CD14-positive monocyte (primary cell): ENCODE measurements around the gene PKLR. TPM values are rescaled to one million over a fixed set of nuclear protein-coding genes. Genes with fewer than 3 reads are reported as not detected.

Source experiments
- DNase-seq, 3 donors: peaks; one replicate each; pipeline ENCODE4 v3.0.0-alpha.2; 2011 to 2022
- H2AFZ ChIP-seq: 2 replicates; pipeline ENCODE4 v1.6.0; 2012; ENCODE audit warnings: mild to moderate bottlenecking, low read depth, low read length, inconsistent platforms; ENCODE audit not compliant: insufficient read depth, poor library complexity, severe bottlenecking
- H3K27ac ChIP-seq, 2 donors: 1 replicate in 1 of 2; 2 replicates in 1 of 2; pipeline ENCODE4 v1.5.1; 2012 to 2013; ENCODE audit warnings: low read length in 2 of 2, control low read depth in 1 of 2, inconsistent platforms in 1 of 2, low read depth in 1 of 2, mild to moderate bottlenecking in 1 of 2
- H3K27me3 ChIP-seq, 2 donors: one replicate each; pipeline versions ENCODE4 v1.6.0 to v1.6.1; 2011 to 2013; ENCODE audit warnings: low read length in 2 of 2; ENCODE audit not compliant: control insufficient read depth in 2 of 2, insufficient read depth in 2 of 2
- H3K36me3 ChIP-seq, 2 donors: replicated peaks in 1 of 2; 1 replicate in 1 of 2; 2 replicates in 1 of 2; pipeline versions ENCODE4 v1.5.1 to v1.6.1; 2012 to 2013; ENCODE audit warnings: low read length in 2 of 2, control low read depth in 1 of 2, inconsistent platforms in 1 of 2, mild to moderate bottlenecking in 1 of 2; ENCODE audit not compliant: insufficient read depth in 2 of 2, control insufficient read depth in 1 of 2
- H3K4me1 ChIP-seq, 2 donors: 1 replicate in 1 of 2; 2 replicates in 1 of 2; pipeline versions ENCODE4 v1.5.1 to v1.6.1; 2012 to 2013; ENCODE audit warnings: low read length in 2 of 2, control low read depth in 1 of 2, inconsistent platforms in 1 of 2, mild to moderate bottlenecking in 1 of 2, moderate library complexity in 1 of 2; ENCODE audit not compliant: insufficient read depth in 2 of 2, control insufficient read depth in 1 of 2
- H3K4me2 ChIP-seq: replicated peaks from 2 replicates; pipeline ENCODE3; 2012; ENCODE audit warnings: low read length, moderate library complexity, mild to moderate bottlenecking; ENCODE audit not compliant: poor library complexity, severe bottlenecking; ENCODE audit errors: extremely low read depth
- H3K4me3 ChIP-seq, 3 experiments: fragments of 200-600 bp in 1 of 3; sonication (generic) in 1 of 3; replicated peaks in 1 of 3; 1 replicate in 2 of 3; 2 replicates in 1 of 3; pipeline ENCODE4 v1.5.1; 2011 to 2013; ENCODE audit warnings: low read length in 3 of 3, mild to moderate bottlenecking in 3 of 3, control low read depth in 2 of 3, low read depth in 2 of 3, inconsistent platforms in 1 of 3, moderate library complexity in 1 of 3
- H3K79me2 ChIP-seq: 2 replicates; pipeline ENCODE4 v1.6.0; 2012; ENCODE audit warnings: mild to moderate bottlenecking, control low read depth, inconsistent platforms, low read length, moderate library complexity; ENCODE audit not compliant: insufficient read depth
- H3K9ac ChIP-seq: 2 replicates; pipeline ENCODE4 v1.6.0; 2017; ENCODE audit warnings: low read length, mild to moderate bottlenecking; ENCODE audit not compliant: insufficient read depth, poor library complexity, severe bottlenecking
- H3K9me3 ChIP-seq, 2 donors: replicated peaks in 1 of 2; 1 replicate in 1 of 2; 2 replicates in 1 of 2; pipeline versions ENCODE4 v1.5.1 to v1.6.1; 2012 to 2013; ENCODE audit warnings: low read length in 2 of 2, control low read depth in 1 of 2; ENCODE audit not compliant: control insufficient read depth in 1 of 2, insufficient read depth in 1 of 2
- H4K20me1 ChIP-seq: 2 replicates; pipeline ENCODE4 v1.6.0; 2012; ENCODE audit warnings: mild to moderate bottlenecking, low read length, control low read depth, moderate library complexity; ENCODE audit not compliant: insufficient read depth
- H3K27ac Mint-ChIP-seq, 7 donors: one replicate each; pipeline ENCODE4 v1.8.0; 2020; ENCODE audit warnings: mild to moderate bottlenecking in 7 of 7, mixed read lengths in 7 of 7, moderate library complexity in 6 of 7, inconsistent platforms in 2 of 7
- H3K27me3 Mint-ChIP-seq, 3 donors: one replicate each; pipeline ENCODE4 v1.8.0; 2021 to 2022; ENCODE audit warnings: low read depth in 3 of 3, mild to moderate bottlenecking in 3 of 3, mixed read lengths in 3 of 3, moderate library complexity in 3 of 3, inconsistent platforms in 1 of 3
- H3K36me3 Mint-ChIP-seq, 2 donors: one replicate each; pipeline ENCODE4 v1.8.0; 2020; ENCODE audit warnings: mixed read lengths in 2 of 2, inconsistent platforms in 1 of 2, mild to moderate bottlenecking in 1 of 2
- H3K4me1 Mint-ChIP-seq: one replicate; pipeline ENCODE4 v1.8.0; 2020; ENCODE audit warnings: mild to moderate bottlenecking, mixed read lengths
- H3K4me3 Mint-ChIP-seq, 2 donors: one replicate each; pipeline ENCODE4 v1.8.0; 2020; ENCODE audit warnings: mild to moderate bottlenecking in 2 of 2, mixed read lengths in 2 of 2, moderate library complexity in 1 of 2
- H3K9me3 Mint-ChIP-seq, 7 donors: one replicate each; pipeline ENCODE4 v1.8.0; 2020 to 2022; ENCODE audit warnings: mixed read lengths in 7 of 7, mild to moderate bottlenecking in 6 of 7, moderate library complexity in 6 of 7, inconsistent platforms in 2 of 7
- WGBS: methylation state at CpG from one replicate; pipeline ENCODE4 v1.1.5; 2013; ENCODE audit warnings: missing lambda C conversion rate; ENCODE audit not compliant: insufficient coverage; 5-methylcytosine and 5-hydroxymethylcytosine counted together
- intact Hi-C, 2 donors: fragments of 100-400 bp; cut with micrococcal nuclease; formaldehyde crosslinking; loops; one replicate each; pipeline versions ENCODE4 v1.15.0 to v1.15.1; 2023
- polyA plus RNA-seq, 3 donors: library from polyadenylated mRNA; depleted of rRNA in 1 of 3; unstranded in 2 of 3; stranded (reverse) in 1 of 3; fragments of 300-500 nt in 2 of 3; fragments of >200 nt in 1 of 3; fragmentation: Illumina TruSeq in 2 of 3; gene quantifications; 1 replicate in 2 of 3; 2 replicates in 1 of 3; pipeline ENCODE4 v1.2.3, GENCODE V29; 2012 to 2021
- TF ChIP-seq, protein P1 (sequence below): fragments of 200-600 bp; IDR thresholded peaks from one replicate; pipeline ENCODE4 v1.8.0; 2022; ENCODE audit warnings: antibody characterized with exemption, mild to moderate bottlenecking

The PKLR gene
- polyA plus RNA-seq, 3 donors, result 0.05 TPM; not detected in 2

DNA sequence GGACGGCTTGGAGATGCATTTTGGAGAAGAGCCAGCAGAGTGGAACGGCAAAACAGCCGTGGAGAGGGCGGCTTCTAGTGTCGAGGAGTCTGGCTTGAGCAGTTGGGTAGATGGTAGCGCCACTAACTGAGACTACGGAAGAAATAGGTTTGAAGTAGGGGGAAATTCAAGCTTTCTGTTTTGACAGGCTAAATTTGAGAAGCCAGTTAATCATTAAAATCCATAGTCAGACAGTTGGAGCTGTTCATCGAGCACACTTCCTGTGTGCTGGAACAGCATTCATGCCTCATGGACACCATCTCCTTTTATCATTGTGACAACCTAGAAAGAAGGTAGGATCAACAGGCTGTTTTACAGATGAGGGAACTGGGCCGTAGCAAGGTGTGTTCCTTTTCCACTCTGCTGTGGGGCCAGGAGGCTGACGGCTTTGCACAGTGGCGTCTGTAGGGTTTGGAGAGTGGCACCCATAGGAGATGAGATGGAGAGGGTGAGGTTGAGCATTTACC, 3.4 kb upstream of the PKLR start:
- Histone ChIP-seq H3K36me3 (no peaks in the 10 kb centered on the region), H2AFZ (no peak overlapping the region), H3K9me3 (no peaks in the 10 kb centered on the region), H3K4me3 (no peak overlapping the region), H3K79me2 (peaks cover 10% of the 10 kb centered on the region), H3K4me2 (no peak overlapping the region), H3K9ac (no peak overlapping the region), H3K27ac (no peak overlapping the region), H4K20me1 (no peaks in the 10 kb centered on the region), H3K4me1 (peaks cover 14 to 16% of the 10 kb centered on the region in 2 donors), H3K27me3 (no peaks in the 10 kb centered on the region)
- WGBS, result 92% methylated on average over 7 of the region's 11 CpGs
- peaks cover 17% of the 10 kb centered on the region for H3K4me1 Mint-ChIP-seq
- no peak overlapping the region for H3K27ac Mint-ChIP-seq
- DNase-seq, result no peak
- peaks cover 2 to 6% (median 2%) of the 10 kb centered on the region in 3 donors for H3K27me3 Mint-ChIP-seq
- intact Hi-C loops, result loop anchor here in 1 of 2 donors (5.0 kb wide), 1 partner anchor 97 kb away; the partner anchor contains the start of genes MTX1 and THBS3
- H3K36me3 Mint-ChIP-seq, result no peaks in the 10 kb centered on the region
- TF ChIP-seq, protein P1, sequence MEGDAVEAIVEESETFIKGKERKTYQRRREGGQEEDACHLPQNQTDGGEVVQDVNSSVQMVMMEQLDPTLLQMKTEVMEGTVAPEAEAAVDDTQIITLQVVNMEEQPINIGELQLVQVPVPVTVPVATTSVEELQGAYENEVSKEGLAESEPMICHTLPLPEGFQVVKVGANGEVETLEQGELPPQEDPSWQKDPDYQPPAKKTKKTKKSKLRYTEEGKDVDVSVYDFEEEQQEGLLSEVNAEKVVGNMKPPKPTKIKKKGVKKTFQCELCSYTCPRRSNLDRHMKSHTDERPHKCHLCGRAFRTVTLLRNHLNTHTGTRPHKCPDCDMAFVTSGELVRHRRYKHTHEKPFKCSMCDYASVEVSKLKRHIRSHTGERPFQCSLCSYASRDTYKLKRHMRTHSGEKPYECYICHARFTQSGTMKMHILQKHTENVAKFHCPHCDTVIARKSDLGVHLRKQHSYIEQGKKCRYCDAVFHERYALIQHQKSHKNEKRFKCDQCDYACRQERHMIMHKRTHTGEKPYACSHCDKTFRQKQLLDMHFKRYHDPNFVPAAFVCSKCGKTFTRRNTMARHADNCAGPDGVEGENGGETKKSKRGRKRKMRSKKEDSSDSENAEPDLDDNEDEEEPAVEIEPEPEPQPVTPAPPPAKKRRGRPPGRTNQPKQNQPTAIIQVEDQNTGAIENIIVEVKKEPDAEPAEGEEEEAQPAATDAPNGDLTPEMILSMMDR, result no peak
- H3K9me3 Mint-ChIP-seq, result no peaks in the 10 kb centered on the region
- no peak overlapping the region for H3K4me3 Mint-ChIP-seq

DNA sequence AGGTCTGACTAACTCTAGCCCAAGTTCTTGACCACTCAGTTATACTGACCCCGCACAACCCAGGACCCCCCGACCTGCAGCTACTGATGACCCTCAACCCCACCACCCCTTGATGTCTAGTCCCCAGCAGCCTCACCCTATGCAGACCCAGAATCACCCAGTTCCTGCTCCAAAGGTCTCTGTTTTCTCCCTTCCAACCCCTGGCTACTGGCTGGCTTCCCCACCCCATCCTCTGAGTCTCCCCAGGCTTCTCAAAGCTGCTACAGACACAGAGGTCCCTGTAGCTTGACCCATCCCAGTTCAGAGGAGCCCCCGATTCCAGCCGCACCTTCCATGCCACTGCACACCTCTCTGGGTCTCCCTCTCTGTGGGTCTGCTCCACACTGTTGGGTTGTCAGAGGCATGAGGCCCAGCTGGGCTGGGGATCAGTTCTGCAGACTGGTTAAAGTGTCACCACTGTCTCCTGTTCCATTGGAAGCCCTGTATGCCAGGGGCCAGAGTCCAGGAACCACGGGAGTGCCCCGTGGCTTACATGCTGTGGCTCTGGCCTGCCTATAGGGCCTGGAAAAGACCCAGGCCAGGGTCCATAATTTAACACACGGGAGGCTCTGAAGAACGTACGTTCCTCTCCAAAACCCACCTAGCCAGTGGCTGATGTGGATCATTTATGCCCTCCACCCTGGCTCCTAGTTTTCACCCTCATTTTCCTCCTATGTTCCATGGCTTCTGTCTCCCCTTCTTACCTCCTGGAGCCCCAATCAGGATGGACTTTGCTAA, 497 bp downstream of the PKLR start:
- no peaks in the 10 kb centered on the region for H3K9me3 ChIP-seq
- Mint-ChIP-seq H3K36me3 (no peaks in the 10 kb centered on the region), H3K27me3 (peaks cover 15 to 29% (median 20%) of the 10 kb centered on the region in 3 donors), H3K27ac (peak overlapping the region in 2 of 7 donors; percentile 39 to 76), H3K4me3 (no peak overlapping the region), H3K4me1 (peaks cover 4% of the 10 kb centered on the region), H3K9me3 (peaks cover 0 to 2% (median 0%) of the 10 kb centered on the region in 7 donors)
- no peak overlapping the region for H3K27ac ChIP-seq
- no peaks in the 10 kb centered on the region for H3K79me2 ChIP-seq
- no peaks in the 10 kb centered on the region for H4K20me1 ChIP-seq
- peaks cover 7 to 12% of the 10 kb centered on the region in 2 donors for H3K27me3 ChIP-seq
- intact Hi-C loops, result no loop called here
- H3K4me2 ChIP-seq, result no peak overlapping the region
- H3K36me3 ChIP-seq, result no peaks in the 10 kb centered on the region
- DNase-seq, result no peak
- TF ChIP-seq, protein P1, result no peak
- H3K4me1 ChIP-seq, result peaks cover 0 to under 1% of the 10 kb centered on the region in 2 donors
- H3K4me3 ChIP-seq, result no peak overlapping the region
- WGBS, result 96% methylated on average over 7 of the region's 9 CpGs
- no peak overlapping the region for H3K9ac ChIP-seq
- no peak overlapping the region for H2AFZ ChIP-seq
